ENCODE data around the gene TRPV6. TPM values are rescaled to one million over a fixed set of nuclear protein-coding genes. Genes with fewer than 3 reads are reported as not detected.

The TRPV6 gene
- total and polyA plus RNA-seq, 4 donors, result 0.32 to 1.5 (median 0.36) TPM; not detected in 1

DNA sequence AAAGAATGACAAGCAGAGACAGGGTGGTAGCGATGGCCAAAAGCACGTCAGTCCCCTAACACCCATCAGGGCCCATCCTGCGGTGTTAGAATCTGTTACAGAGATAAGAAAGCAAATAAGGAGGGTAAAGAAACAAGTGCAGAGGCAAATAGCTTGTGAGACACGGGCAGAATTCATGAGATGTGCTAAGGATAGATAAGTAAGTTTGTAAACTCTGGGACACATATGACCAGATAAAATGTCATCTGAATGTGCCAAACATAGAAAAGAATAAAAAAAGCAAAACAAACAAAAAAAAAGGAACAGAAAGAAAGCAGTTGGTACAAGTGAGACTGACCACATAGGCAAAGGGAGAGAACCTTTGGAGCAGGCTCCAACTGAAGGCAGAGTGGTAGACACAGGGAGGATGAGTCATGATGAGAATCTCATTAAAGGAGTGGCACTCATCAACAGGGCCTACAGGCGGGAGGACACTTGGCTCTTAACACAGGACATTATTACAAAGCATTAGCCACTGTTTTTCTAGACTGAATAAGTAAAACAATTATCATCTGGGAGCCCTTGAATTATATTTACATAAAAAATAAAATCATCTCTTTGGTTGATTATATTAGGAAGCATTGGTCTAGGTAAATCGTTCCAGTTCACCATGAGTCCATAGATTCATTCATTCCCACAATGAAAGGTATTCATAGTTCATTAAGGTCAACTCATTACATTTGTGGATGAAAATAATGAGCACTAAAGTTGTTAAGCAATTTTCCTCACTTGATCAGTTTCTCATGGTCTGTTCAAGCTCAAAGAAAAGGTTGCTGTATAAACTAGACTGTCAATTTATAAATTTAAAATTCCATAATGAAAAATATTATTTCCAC, 52.1 kb downstream of the TRPV6 start:
- no peak for DNase-seq (ENCODE audit: low spot score)
- no peaks in the 10 kb centered on the region for H3K36me3 ChIP-seq (ENCODE audit: control insufficient read depth in 4 of 4, insufficient read depth in 3 of 4, low read depth in 1 of 4, low read length in 3 of 4)
- no peaks in the 10 kb centered on the region for H3K4me1 ChIP-seq (ENCODE audit: control insufficient read depth in 4 of 4, insufficient read depth in 4 of 4, low read length in 3 of 4)
- 43% methylated on average over 6 of the region's 6 CpGs for WGBS
- no peak for TF ChIP-seq EGR1 (IDR thresholded peaks at IDR 0.05; ENCODE audit: low read depth in 2 of 2)
- TF ChIP-seq RXRA (IDR thresholded peaks at IDR 0.05), result no peak
- TF ChIP-seq MAX (IDR thresholded peaks at IDR 0.05), result no peak
- TF ChIP-seq, protein P1, sequence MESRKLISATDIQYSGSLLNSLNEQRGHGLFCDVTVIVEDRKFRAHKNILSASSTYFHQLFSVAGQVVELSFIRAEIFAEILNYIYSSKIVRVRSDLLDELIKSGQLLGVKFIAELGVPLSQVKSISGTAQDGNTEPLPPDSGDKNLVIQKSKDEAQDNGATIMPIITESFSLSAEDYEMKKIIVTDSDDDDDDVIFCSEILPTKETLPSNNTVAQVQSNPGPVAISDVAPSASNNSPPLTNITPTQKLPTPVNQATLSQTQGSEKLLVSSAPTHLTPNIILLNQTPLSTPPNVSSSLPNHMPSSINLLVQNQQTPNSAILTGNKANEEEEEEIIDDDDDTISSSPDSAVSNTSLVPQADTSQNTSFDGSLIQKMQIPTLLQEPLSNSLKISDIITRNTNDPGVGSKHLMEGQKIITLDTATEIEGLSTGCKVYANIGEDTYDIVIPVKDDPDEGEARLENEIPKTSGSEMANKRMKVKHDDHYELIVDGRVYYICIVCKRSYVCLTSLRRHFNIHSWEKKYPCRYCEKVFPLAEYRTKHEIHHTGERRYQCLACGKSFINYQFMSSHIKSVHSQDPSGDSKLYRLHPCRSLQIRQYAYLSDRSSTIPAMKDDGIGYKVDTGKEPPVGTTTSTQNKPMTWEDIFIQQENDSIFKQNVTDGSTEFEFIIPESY (IDR thresholded peaks at IDR 0.05), result no peak
- no peak for TF ChIP-seq SP1 (IDR thresholded peaks at IDR 0.05)
- TF ChIP-seq RAD21 (IDR thresholded peaks at IDR 0.05), result no peak
- no peak for TF ChIP-seq HNF4A (conservative IDR thresholded peaks at IDR 0.05)
- no peak for TF ChIP-seq YY1 (IDR thresholded peaks at IDR 0.05)
- TF ChIP-seq, protein P2, sequence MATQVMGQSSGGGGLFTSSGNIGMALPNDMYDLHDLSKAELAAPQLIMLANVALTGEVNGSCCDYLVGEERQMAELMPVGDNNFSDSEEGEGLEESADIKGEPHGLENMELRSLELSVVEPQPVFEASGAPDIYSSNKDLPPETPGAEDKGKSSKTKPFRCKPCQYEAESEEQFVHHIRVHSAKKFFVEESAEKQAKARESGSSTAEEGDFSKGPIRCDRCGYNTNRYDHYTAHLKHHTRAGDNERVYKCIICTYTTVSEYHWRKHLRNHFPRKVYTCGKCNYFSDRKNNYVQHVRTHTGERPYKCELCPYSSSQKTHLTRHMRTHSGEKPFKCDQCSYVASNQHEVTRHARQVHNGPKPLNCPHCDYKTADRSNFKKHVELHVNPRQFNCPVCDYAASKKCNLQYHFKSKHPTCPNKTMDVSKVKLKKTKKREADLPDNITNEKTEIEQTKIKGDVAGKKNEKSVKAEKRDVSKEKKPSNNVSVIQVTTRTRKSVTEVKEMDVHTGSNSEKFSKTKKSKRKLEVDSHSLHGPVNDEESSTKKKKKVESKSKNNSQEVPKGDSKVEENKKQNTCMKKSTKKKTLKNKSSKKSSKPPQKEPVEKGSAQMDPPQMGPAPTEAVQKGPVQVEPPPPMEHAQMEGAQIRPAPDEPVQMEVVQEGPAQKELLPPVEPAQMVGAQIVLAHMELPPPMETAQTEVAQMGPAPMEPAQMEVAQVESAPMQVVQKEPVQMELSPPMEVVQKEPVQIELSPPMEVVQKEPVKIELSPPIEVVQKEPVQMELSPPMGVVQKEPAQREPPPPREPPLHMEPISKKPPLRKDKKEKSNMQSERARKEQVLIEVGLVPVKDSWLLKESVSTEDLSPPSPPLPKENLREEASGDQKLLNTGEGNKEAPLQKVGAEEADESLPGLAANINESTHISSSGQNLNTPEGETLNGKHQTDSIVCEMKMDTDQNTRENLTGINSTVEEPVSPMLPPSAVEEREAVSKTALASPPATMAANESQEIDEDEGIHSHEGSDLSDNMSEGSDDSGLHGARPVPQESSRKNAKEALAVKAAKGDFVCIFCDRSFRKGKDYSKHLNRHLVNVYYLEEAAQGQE (IDR thresholded peaks at IDR 0.05), result no peak
- no peak for TF ChIP-seq HNF4G (IDR thresholded peaks at IDR 0.05)
- TF ChIP-seq, protein P3, sequence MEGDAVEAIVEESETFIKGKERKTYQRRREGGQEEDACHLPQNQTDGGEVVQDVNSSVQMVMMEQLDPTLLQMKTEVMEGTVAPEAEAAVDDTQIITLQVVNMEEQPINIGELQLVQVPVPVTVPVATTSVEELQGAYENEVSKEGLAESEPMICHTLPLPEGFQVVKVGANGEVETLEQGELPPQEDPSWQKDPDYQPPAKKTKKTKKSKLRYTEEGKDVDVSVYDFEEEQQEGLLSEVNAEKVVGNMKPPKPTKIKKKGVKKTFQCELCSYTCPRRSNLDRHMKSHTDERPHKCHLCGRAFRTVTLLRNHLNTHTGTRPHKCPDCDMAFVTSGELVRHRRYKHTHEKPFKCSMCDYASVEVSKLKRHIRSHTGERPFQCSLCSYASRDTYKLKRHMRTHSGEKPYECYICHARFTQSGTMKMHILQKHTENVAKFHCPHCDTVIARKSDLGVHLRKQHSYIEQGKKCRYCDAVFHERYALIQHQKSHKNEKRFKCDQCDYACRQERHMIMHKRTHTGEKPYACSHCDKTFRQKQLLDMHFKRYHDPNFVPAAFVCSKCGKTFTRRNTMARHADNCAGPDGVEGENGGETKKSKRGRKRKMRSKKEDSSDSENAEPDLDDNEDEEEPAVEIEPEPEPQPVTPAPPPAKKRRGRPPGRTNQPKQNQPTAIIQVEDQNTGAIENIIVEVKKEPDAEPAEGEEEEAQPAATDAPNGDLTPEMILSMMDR (IDR thresholded peaks at IDR 0.05; ENCODE audit: low read depth, low read length, missing input control), result no peak
- TF ChIP-seq ATF3 (IDR thresholded peaks at IDR 0.05), result no peak
- no peaks in the 10 kb centered on the region for H3K9me3 ChIP-seq (ENCODE audit: control insufficient read depth in 4 of 4, low read length in 3 of 4)
- H3K27ac ChIP-seq (ENCODE audit: low read depth in 1 of 2, low read length in 2 of 2), result no peak overlapping the region
- no peaks in the 10 kb centered on the region for H3K27me3 ChIP-seq (ENCODE audit: control insufficient read depth in 4 of 4, insufficient read depth in 4 of 4, low read length in 3 of 4)
- no peak overlapping the region for H3K4me3 ChIP-seq (ENCODE audit: low read depth in 1 of 3, low read length in 3 of 3)
- no peak overlapping the region for H3K9ac ChIP-seq (ENCODE audit: low read depth in 1 of 2, low read length in 2 of 2)

DNA sequence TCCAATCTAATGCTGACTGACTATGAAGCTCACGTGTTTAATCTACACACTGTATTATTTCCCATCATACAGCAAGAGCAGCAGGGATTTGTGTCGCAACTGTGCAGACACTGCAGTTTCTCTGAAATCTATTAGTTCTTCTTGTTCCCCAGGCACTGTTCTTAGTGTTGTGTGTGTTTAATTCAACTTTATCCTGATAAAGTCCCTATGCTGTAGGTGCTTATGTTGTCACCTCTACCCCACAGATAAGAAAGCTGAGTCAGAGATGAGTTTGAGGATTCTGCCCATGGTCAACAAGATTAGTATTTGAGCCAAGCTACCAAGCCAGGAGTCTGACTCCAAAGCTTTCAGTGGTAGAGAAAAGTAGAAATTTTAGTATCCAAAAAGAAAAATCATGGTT, 53.1 kb downstream of the TRPV6 start:
- Histone ChIP-seq H3K9me3 (ENCODE audit: control insufficient read depth in 4 of 4, low read length in 3 of 4) (no peaks in the 10 kb centered on the region), H3K27me3 (ENCODE audit: control insufficient read depth in 4 of 4, insufficient read depth in 4 of 4, low read length in 3 of 4) (no peaks in the 10 kb centered on the region), H3K4me1 (ENCODE audit: control insufficient read depth in 4 of 4, insufficient read depth in 4 of 4, low read length in 3 of 4) (no peaks in the 10 kb centered on the region), H3K4me3 (ENCODE audit: low read depth in 1 of 3, low read length in 3 of 3) (no peak overlapping the region), H3K27ac (ENCODE audit: low read depth in 1 of 2, low read length in 2 of 2) (no peak overlapping the region), H3K36me3 (ENCODE audit: control insufficient read depth in 4 of 4, insufficient read depth in 3 of 4, low read depth in 1 of 4, low read length in 3 of 4) (no peaks in the 10 kb centered on the region), H3K9ac (ENCODE audit: low read depth in 1 of 2, low read length in 2 of 2) (no peak overlapping the region)
- TF ChIP-seq FOXA2 (IDR thresholded peaks at IDR 0.05) (no peak), HNF4G (IDR thresholded peaks at IDR 0.05) (no peak), GABPA (IDR thresholded peaks at IDR 0.05 in 1 of 2, conservative IDR thresholded peaks at IDR 0.05 in 1 of 2) (no peak), JUND (IDR thresholded peaks at IDR 0.05) (no peak), SP1 (IDR thresholded peaks at IDR 0.05) (no peak), FOXA1 (IDR thresholded peaks at IDR 0.05) (no peak), NR2F2 (IDR thresholded peaks at IDR 0.05) (no peak), YY1 (IDR thresholded peaks at IDR 0.05) (no peak), HNF4A (conservative IDR thresholded peaks at IDR 0.05) (no peak)
- no peak for DNase-seq (ENCODE audit: low spot score)
- 63% methylated on average over 2 of the region's 2 CpGs for WGBS

All from liver (tissue), 9 donors.